GM12891 (cell line): Measurements from ENCODE around the gene PLRG1.

Source experiments
- POLR2A ChIP-seq: IDR thresholded peaks from 2 replicates; pipeline ENCODE4 v1.6.1; 2011; ENCODE audit warnings: low read depth, low read length, control low read depth
- POLR2AphosphoS5 ChIP-seq: IDR thresholded peaks from 2 replicates; pipeline ENCODE4 v1.6.1; 2011; ENCODE audit warnings: low read depth, low read length, control low read depth

DNA sequence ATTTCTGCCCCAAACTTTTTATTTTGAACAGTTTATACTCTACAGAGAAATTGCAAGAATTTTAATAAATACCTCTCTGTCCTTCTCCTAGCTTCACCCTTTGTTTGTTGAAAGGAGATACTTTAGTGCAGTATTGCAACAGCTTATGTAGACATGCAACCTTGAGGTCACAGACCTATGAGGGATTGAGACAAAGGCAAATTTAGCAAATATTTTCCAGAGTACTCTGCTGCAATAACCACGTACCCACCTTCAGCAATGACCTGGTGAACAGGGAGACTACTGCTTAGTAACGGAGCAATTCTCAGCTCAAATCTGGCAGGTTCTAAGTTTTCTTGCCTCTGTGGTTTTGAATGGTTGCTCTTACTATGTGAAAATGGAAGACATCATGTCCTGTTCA, 27.1 kb upstream of the PLRG1 start:
- TF ChIP-seq POLR2A (no peak), POLR2AphosphoS5 (no peak)
